NCI-H1694 (cell line): ENCODE data around the gene MEIOSIN.

Experiments used
- DNase-seq: peaks from one replicate; lab custom pipeline; 2025; lab: John Stamatoyannopoulos, UW

The MEIOSIN gene

GRCh38 chr19:45764945-45765701 is 31.9 kb downstream of the MEIOSIN start:
- no peak for DNase-seq

DNA sequence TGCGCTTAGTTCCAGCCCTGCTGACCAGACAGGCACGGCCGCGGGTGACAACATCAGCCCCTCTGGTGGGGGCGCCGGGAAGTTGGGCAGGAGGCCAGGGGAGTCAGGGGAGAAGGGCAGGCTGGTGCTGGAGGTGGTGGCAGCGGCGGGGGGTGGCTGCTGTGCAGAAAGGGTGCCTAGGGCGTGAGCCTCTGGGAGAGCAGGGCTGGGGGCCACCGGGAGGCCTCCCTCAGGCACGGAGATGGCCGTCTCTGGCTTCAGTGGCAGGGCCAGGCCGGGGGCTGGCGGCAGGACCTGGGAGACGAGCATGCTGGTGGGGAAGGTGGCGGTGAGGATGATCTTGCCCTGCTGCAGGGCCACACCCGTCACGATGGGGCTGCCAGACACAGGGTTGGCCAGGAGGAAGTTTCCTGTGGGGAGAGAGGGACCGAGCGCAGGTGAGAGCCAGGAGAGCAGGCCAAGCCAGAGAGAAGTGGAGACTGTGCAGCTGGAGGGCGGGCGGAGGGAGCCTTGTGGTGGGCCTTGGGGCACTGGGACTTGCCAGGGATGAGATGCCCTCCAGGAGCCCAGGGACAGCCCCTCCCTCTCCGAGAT is 32.6 kb downstream of the MEIOSIN start:
- no peak for DNase-seq

DNA sequence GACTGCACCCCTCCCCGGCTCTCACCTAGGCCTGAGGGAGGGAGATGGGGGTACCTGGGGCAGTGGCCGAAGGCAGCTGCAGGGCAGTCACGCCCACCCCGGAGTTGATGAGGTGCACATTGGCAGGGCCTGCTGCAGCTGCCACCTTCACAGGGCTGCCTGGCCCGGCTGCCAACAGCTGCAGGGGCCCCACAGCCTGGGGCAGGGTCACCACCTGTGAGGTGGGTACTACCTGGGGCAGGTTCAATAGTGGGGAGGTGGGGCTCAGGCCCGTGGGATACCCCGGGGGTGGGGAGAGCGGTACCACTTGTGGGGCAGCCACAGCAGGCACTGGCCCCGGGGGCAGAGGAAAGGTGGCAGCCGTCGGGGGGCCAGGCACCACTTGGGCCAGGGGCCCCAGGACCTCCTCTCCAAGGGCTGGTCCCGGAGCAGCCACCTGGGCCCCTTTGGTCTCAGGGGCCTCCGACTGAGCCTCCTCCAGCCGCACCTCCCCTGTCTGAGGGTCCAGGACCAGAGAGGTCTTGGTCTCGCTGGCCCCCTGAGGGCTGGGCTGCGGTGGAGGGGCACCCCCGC is 33.1 kb downstream of the MEIOSIN start:
- DNase-seq, result no peak

- DNase-seq, result no peak
Measured at GRCh38 chr19:45766869-45767346, 33.7 kb downstream of the MEIOSIN start.

GRCh38 chr19:45767410-45767880 is 34.2 kb downstream of the MEIOSIN start:
- no peak for DNase-seq

DNA sequence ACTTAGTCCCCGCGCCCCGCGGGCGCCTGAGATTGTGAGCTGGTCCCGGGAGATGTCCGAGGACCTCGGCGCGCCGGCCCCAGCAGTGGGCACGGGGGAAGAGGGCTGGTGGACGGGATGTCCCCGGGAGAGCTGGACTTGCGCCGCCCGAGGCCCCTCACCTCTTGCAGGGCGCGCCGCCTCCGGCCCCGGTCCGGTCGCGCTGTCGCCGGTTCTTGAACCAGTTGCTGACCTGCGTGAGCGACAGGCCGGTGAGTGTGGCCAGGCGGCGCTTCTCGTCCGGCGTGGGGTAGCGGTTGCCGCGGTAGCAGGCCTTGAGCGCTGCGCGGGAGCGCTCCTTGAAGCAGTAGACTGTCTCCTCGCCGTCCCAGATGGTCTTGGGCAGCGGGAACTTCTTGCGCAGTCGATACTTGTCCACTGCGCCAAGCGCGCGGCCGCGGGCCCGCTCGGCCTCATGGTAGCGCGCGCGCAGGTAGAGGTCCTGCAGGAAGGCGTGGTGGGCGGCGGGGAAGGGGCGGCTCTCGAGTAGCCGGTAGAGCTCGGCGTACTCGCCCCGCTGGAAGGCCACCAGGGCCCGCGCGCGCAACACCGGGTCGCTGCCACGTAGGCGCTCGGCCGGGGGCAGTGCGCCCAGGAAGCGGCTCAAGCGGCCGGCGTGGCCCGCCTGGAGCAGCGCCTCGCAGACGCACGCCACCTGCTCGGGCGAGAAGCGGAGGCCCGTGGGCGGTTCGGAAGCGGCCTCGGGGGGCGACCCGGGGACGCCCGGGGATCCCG is 34.8 kb downstream of the MEIOSIN start:
- DNase-seq, result no peak

- no peak for DNase-seq
Measured at GRCh38 chr19:45768655-45768983, 35.4 kb downstream of the MEIOSIN start.

- DNase-seq, result peak; percentile 90
Measured at GRCh38 chr19:45768984-45769782, 35.9 kb downstream of the MEIOSIN start, which contains the start of gene SIX5. Gene SIX5 (minus strand): TSS chr19:45769252. CDS start chr19:45768844, 408 bp downstream.

DNA sequence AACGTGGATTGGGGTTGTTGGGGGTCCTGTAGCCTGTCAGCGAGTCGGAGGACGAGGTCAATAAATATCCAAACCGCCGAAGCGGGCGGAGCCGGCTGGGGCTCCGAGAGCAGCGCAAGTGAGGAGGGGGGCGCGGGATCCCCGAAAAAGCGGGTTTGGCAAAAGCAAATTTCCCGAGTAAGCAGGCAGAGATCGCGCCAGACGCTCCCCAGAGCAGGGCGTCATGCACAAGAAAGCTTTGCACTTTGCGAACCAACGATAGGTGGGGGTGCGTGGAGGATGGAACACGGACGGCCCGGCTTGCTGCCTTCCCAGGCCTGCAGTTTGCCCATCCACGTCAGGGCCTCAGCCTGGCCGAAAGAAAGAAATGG is 36.6 kb downstream of the MEIOSIN start:
- no peak for DNase-seq

DNA sequence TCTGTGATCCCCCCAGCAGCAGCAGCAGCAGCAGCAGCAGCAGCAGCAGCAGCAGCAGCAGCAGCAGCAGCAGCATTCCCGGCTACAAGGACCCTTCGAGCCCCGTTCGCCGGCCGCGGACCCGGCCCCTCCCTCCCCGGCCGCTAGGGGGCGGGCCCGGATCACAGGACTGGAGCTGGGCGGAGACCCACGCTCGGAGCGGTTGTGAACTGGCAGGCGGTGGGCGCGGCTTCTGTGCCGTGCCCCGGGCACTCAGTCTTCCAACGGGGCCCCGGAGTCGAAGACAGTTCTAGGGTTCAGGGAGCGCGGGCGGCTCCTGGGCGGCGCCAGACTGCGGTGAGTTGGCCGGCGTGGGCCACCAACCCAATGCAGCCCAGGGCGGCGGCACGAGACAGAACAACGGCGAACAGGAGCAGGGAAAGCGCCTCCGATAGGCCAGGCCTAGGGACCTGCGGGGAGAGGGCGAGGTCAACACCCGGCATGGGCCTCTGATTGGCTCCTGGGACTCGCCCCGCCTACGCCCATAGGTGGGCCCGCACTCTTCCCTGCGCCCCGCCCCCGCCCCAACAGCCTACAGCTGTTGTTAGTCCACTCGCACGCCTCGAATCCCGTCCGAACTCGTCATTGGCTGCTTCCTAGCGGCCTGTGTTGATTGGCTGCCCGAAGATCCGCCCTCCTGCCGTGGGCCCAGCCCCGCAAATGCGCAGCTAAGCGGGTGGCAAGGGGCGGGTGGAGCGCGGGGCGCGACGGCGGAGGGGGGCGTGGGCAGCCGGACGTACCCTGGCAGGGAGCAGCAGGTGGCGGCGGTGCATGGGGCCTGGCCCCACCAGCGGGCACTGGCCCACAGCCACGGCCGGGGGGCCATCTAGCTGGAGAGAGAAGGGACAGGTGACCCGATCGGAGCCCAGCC is 37.2 kb downstream of the MEIOSIN start:
- peak; percentile 98 for DNase-seq

DNA sequence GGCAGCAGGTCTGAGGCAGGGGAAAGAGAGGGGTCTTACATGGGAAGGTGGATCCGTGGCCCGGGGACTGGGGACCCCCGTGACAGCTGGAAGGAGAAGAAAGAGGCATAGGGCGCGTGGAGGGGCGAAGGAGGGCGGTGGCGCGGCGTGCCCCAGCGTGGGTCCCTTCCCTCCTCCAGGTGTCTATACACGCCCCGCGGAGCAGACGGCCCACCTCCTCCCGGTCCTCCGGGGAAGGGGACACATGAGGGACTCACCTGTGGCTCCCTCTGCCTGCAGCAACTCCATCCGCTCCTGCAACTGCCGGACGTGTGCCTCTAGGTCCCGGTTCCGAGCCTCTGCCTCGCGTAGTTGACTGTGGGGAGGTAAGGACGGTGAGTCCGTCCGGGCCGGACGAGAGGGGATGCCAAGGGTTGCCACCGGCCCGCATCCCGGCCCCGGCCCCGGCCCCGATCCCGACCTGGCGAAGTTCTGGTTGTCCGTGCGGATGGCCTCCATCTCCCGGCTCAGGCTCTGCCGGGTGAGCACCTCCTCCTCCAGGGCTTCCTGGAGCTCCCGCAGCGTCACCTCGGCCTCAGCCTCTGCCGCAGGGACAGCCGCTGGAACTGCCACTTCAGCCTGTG is 38.2 kb downstream of the MEIOSIN start:
- DNase-seq, result no peak

DNA sequence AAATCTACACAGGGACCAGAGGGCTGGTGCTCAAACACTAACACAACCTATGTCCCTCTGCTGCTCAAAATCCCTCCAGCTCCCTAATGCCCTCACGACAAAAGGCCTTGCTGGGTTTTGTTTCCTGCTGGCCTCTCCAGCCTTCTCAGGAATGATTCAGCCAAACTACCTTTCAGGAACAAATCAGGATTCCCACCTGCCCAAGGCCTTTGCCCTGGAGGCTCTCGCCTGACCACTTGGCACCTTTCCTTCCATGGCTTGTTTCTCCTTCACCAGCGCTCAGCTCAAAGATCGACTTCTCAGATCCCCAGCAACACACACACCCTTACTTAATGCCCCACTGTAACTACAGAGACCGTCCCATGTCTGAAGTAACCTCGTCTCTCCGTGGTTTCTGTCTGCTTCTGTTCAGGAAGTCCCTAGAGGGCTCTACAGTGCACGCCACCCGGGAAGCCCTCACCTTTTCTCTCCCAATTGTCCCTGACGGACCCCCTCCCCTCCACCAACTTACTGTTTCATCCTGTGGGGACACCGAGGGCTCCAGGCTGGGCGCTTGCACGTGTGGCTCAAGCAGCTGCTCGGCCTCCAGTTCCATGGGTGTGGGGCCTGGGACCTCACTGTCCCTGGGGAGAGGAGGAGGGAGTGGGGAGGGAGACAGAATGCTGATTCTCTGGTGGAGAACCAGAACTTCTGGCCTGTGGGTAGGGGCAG is 39.0 kb downstream of the MEIOSIN start:
- no peak for DNase-seq

DNA sequence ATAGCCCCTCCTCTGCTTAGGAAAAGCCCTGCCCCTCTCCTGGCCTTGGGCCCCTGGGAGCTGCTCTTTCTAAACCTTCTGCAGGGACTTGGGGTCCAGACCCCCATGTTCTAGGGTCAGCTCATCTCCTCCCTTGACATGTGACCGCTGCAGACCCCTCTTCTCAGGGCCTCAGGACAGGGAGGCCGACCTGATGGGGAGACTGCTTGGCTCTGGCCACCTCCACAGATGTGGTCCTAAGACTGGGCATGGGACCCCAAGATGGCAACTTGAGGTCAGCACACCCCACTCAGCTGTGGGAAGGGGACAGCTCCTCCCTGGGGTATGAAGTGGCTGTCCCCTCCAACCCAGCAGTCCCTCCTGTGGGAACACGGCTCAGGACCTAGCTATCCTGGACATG is 39.7 kb downstream of the MEIOSIN start:
- no peak for DNase-seq

GRCh38 chr19:45773384-45773783 is 40.1 kb downstream of the MEIOSIN start:
- no peak for DNase-seq

DNA sequence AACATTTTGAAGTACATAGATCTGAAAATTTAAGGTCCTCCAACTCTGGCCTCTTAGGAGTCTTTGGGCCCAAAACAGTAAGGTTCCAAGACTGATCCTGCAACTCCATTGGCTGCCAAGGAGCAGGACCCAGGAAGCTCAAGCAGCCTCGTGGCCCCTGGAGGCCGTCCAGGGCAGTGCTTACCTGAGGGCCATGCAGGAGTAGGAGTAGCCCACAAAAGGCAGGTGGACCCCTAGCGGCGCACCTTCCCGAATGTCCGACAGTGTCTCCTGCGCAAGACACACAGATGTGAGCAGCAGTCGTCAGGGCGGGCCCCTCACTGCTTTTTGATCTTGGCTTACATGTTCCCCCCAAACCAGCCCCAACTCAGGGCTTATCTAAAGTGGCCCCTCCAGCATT is 41.5 kb downstream of the MEIOSIN start:
- no peak for DNase-seq

DNA sequence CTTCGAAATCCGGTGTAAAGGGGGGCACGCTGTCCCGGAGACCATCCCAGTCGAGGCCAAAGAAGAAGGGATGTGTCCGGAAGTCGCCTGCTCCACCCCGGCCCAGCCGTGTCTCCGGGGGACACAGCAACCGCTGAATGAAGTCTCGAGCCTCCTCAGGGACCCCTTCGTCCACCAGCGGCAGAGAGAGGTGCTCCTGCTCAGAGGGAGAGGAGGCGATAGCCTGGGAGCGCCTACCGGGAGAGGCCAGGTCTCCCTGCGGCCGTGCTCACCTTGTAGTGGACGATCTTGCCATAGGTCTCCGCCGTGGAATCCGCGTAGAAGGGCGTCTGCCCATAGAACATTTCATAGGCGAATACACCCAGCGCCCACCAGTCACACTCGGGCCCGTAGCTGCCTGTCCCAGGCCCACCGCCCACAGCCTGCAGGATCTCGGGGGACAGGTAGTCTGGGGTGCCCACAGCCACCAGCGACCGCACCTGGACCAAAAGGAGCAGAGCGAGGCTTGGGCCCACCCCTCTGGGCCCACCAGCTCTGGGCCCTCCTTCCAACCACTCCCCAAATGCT is 44.2 kb downstream of the MEIOSIN start:
- no peak for DNase-seq

GRCh38 chr19:45778010-45778661 is 44.9 kb downstream of the MEIOSIN start:
- DNase-seq, result no peak
